Activated T-cell treated with anti-CD3 and anti-CD28 coated beads, Interleukin-2, amount 50 U/mL, for 4 hours (primary cell): ENCODE measurements around the gene MPG. TPM values are rescaled to one million over a fixed set of nuclear protein-coding genes. Genes with fewer than 3 reads are reported as not detected.
A peak's percentile ranks its signal among the peaks of the same experiment; 100 is the strongest.

Experiments used
- ATAC-seq, 2 donors: fragments of 200-7000 bp; cut with Tn5 transposase; one replicate each; pipeline ENCODE4 v1.10.0; 2021
- DNase-seq: peaks from one replicate; pipeline ENCODE4 v3.0.0-alpha.2; 2020
- H3K27me3 Mint-ChIP-seq: one replicate; pipeline ENCODE4 v1.8.0; 2021; ENCODE audit warnings: low read depth, mixed read lengths
- H3K36me3 Mint-ChIP-seq: one replicate; pipeline ENCODE4 v1.8.0; 2022; ENCODE audit warnings: mixed read lengths; ENCODE audit not compliant: insufficient read depth
- H3K4me1 Mint-ChIP-seq: one replicate; pipeline ENCODE4 v1.8.0; 2021; ENCODE audit warnings: low read depth, mixed read lengths
- H3K4me3 Mint-ChIP-seq: one replicate; pipeline ENCODE4 v1.8.0; 2021; ENCODE audit warnings: mild to moderate bottlenecking, moderate library complexity, mixed read lengths
- H3K9me3 Mint-ChIP-seq: one replicate; pipeline ENCODE4 v1.8.0; 2021; ENCODE audit warnings: mixed read lengths
- total RNA-seq, 3 donors: library from RNA; stranded (reverse); gene quantifications; one replicate each; pipeline ENCODE4 v1.2.1, GENCODE V29; 2021

MPG gene
- total RNA-seq, 3 donors from 2014 or later: 32.7 to 39.8 (median 37.3) TPM

GRCh38 chr16:94918-95265, 16.9 kb downstream of the MPG start:
- Mint-ChIP-seq H3K27me3 (no peaks in the 10 kb centered on the region), H3K4me1 (peaks cover 3% of the 10 kb centered on the region)

GRCh38 chr16:96935-97381, 18.9 kb downstream of the MPG start:
- Mint-ChIP-seq H3K4me3 (no peak overlapping the region), H3K9me3 (no peaks in the 10 kb centered on the region), H3K27me3 (no peaks in the 10 kb centered on the region), H3K4me1 (peaks cover 3% of the 10 kb centered on the region), H3K36me3 (peaks cover 8% of the 10 kb centered on the region)
- ATAC-seq (peak; percentile 95 to 99), DNase-seq (peak; percentile 86)

More at GRCh38 chr16:94918-95265, 16.9 kb downstream of the MPG start:
- DNase-seq: no peak
- no peak overlapping the region for H3K4me3 Mint-ChIP-seq
- no peaks in the 10 kb centered on the region for H3K9me3 Mint-ChIP-seq
- no peak for ATAC-seq
- H3K36me3 Mint-ChIP-seq: peaks cover 12% of the 10 kb centered on the region

DNA sequence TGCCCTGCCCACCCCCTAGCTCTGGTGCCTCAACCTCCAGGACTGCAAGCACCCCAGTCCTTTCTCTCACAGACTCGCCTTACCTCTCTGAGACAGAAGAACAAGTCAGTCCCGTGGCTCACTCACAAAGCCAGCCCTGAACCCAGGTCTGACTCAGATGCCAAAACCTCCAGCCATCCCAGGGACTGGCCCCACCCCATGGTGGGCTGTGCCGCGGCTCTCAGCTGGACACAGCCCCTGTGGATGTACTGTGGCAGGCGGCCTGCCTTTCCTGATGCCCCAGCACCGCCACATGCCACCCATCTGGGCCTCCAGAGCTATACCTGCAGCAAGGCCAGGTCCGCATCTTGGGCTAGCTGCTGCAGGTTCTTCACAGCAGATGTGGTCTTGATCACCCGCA, 19.8 kb downstream of the MPG start:
- no peak for ATAC-seq
- no peaks in the 10 kb centered on the region for H3K9me3 Mint-ChIP-seq

DNA sequence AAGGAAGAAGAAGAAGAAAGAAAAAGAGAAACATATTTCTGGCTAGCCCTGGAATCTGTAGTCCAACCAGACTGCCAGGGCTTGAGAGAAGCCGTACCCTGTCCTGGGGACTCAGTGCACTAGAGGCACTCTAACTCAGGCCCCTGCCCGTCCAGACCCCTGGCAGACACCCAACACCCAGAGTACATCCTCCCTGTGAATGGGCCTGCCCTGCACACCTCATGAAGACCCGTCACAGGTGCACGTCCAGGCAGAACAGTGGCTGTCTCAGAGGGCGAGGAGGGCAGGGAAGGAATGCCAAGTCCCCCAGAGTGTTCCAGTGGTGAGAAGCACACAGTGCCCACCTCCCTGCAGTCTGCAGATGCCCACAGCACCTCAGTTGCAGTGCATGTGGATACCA, 23.0 kb downstream of the MPG start:
- Mint-ChIP-seq H3K9me3 (no peaks in the 10 kb centered on the region), H3K27me3 (no peaks in the 10 kb centered on the region), H3K4me1 (peaks cover 3% of the 10 kb centered on the region), H3K36me3 (peaks cover 15% of the 10 kb centered on the region), H3K4me3 (no peak overlapping the region)
- DNase-seq (no peak), ATAC-seq (no peak)

More for the DNA sequence above, 19.8 kb downstream of the MPG start:
- no peak for DNase-seq
- Mint-ChIP-seq H3K36me3 (peaks cover 15% of the 10 kb centered on the region), H3K27me3 (no peaks in the 10 kb centered on the region), H3K4me3 (no peak overlapping the region), H3K4me1 (peaks cover 3% of the 10 kb centered on the region)

- H3K36me3 Mint-ChIP-seq: peaks cover 16% of the 10 kb centered on the region
- no peak overlapping the region for H3K4me3 Mint-ChIP-seq
- H3K4me1 Mint-ChIP-seq: peaks cover 3% of the 10 kb centered on the region
- H3K9me3 Mint-ChIP-seq: no peaks in the 10 kb centered on the region
- ATAC-seq (no peak), DNase-seq (no peak)
- H3K27me3 Mint-ChIP-seq: no peaks in the 10 kb centered on the region
Measured at GRCh38 chr16:101586-101985, 23.6 kb downstream of the MPG start.

- Mint-ChIP-seq H3K4me1 (no peaks in the 10 kb centered on the region), H3K27me3 (no peaks in the 10 kb centered on the region), H3K36me3 (peaks cover 20% of the 10 kb centered on the region), H3K4me3 (no peak overlapping the region), H3K9me3 (no peaks in the 10 kb centered on the region)
- DNase-seq (no peak), ATAC-seq (no peak)
Measured at GRCh38 chr16:102060-102855, 24.2 kb downstream of the MPG start.

DNA sequence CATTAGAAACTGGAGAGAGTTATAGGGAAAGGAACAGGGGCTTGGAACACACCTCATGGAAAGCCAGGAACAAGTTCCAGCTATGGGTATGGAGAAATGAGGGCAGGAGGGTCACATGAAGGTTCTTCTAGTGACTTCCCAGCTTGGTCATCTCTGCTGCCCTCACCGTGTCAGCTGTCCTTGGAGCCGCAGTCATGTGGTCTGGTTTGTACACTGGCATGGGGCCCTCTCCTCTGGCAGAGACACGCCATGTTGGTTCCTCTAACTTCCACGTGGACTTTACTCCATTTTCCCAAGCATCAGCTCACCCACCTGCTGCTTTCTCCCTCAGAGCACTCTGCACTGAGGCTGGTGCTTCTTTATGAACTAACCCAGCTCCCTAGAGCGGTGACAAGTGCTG, 26.3 kb downstream of the MPG start:
- no peaks in the 10 kb centered on the region for H3K4me1 Mint-ChIP-seq
- H3K4me3 Mint-ChIP-seq: no peak overlapping the region
- no peaks in the 10 kb centered on the region for H3K9me3 Mint-ChIP-seq
- ATAC-seq: no peak
- H3K27me3 Mint-ChIP-seq: no peaks in the 10 kb centered on the region
- H3K36me3 Mint-ChIP-seq: peaks cover 17% of the 10 kb centered on the region
- no peak for DNase-seq

DNA sequence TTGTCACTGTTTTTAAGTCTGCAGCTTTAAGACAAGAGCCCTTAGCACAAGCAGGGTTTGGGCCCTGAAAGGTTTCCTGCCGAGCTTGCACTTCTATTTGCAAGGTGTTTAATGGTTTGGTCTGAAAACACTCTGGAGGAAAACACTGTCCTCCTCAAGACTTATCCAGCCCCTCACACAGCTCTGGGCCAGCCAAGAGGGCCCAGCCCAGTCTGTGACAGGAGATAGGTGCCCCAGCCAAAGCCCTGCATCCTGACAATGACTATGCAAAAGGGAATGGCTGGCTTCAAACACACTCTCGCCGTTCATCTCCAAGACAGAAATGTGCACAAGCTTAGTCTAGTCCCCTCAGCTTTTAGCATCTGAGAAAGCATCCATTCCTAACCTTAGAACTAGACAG, 26.9 kb downstream of the MPG start:
- Mint-ChIP-seq H3K4me1 (no peaks in the 10 kb centered on the region), H3K27me3 (no peaks in the 10 kb centered on the region), H3K36me3 (peaks cover 20% of the 10 kb centered on the region), H3K9me3 (no peaks in the 10 kb centered on the region), H3K4me3 (no peak overlapping the region)
- ATAC-seq (no peak), DNase-seq (no peak)

GRCh38 chr16:105521-105920, 27.5 kb downstream of the MPG start:
- H3K9me3 Mint-ChIP-seq: no peaks in the 10 kb centered on the region
- H3K36me3 Mint-ChIP-seq: peaks cover 20% of the 10 kb centered on the region
- no peaks in the 10 kb centered on the region for H3K4me1 Mint-ChIP-seq
- DNase-seq (no peak), ATAC-seq (no peak)
- H3K27me3 Mint-ChIP-seq: no peaks in the 10 kb centered on the region
- no peak overlapping the region for H3K4me3 Mint-ChIP-seq

- no peaks in the 10 kb centered on the region for H3K27me3 Mint-ChIP-seq
- DNase-seq (peak; percentile 38), ATAC-seq (peak; percentile 77 to 80)
- H3K4me1 Mint-ChIP-seq: no peaks in the 10 kb centered on the region
- no peaks in the 10 kb centered on the region for H3K9me3 Mint-ChIP-seq
- peaks cover 20% of the 10 kb centered on the region for H3K36me3 Mint-ChIP-seq
- H3K4me3 Mint-ChIP-seq: no peak overlapping the region
Measured at GRCh38 chr16:106623-107324, 28.7 kb downstream of the MPG start.

GRCh38 chr16:112153-112840, 34.3 kb downstream of the MPG start:
- no peaks in the 10 kb centered on the region for H3K27me3 Mint-ChIP-seq
- DNase-seq: no peak
- no peak for ATAC-seq
- no peak overlapping the region for H3K4me3 Mint-ChIP-seq
- H3K9me3 Mint-ChIP-seq: no peaks in the 10 kb centered on the region
- H3K4me1 Mint-ChIP-seq: peaks cover 3% of the 10 kb centered on the region
- peaks cover 14% of the 10 kb centered on the region for H3K36me3 Mint-ChIP-seq

DNA sequence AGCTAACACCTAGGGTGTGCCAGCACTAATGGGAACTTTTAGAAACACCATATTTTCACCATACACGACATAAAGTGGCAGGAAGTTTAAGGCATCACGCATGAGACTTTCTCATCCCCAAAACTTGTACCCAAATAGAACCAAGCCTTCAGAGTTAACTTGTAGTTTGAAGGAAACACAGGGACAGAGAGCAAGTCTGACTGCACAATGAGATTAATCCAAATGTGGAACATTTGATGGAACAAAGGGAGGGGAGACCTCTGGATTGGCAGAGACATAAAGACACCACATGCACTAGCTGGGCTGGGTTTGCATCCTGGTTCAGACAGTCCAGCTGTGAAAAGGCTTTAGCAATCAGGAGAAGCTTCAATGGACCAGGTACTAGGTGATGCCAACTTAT, 36.3 kb downstream of the MPG start:
- no peak overlapping the region for H3K4me3 Mint-ChIP-seq
- peaks cover 14% of the 10 kb centered on the region for H3K36me3 Mint-ChIP-seq
- DNase-seq: no peak
- peaks cover 5% of the 10 kb centered on the region for H3K4me1 Mint-ChIP-seq
- no peaks in the 10 kb centered on the region for H3K9me3 Mint-ChIP-seq
- no peaks in the 10 kb centered on the region for H3K27me3 Mint-ChIP-seq
- ATAC-seq: no peak

GRCh38 chr16:116015-116414, 38.0 kb downstream of the MPG start:
- peaks cover 12% of the 10 kb centered on the region for H3K36me3 Mint-ChIP-seq

More at GRCh38 chr16:116015-116414, 38.0 kb downstream of the MPG start:
- H3K4me3 Mint-ChIP-seq: no peak overlapping the region
- no peaks in the 10 kb centered on the region for H3K9me3 Mint-ChIP-seq
- no peaks in the 10 kb centered on the region for H3K27me3 Mint-ChIP-seq
- ATAC-seq: no peak
- H3K4me1 Mint-ChIP-seq: peaks cover 5% of the 10 kb centered on the region
- no peak for DNase-seq
